ENCODE measurements around the gene CNKSR3. TPM values are rescaled to one million over a fixed set of nuclear protein-coding genes. Genes with fewer than 3 reads are reported as not detected.

The CNKSR3 gene
- total RNA-seq, 2 experiments from 2014 or later = not detected

DNA sequence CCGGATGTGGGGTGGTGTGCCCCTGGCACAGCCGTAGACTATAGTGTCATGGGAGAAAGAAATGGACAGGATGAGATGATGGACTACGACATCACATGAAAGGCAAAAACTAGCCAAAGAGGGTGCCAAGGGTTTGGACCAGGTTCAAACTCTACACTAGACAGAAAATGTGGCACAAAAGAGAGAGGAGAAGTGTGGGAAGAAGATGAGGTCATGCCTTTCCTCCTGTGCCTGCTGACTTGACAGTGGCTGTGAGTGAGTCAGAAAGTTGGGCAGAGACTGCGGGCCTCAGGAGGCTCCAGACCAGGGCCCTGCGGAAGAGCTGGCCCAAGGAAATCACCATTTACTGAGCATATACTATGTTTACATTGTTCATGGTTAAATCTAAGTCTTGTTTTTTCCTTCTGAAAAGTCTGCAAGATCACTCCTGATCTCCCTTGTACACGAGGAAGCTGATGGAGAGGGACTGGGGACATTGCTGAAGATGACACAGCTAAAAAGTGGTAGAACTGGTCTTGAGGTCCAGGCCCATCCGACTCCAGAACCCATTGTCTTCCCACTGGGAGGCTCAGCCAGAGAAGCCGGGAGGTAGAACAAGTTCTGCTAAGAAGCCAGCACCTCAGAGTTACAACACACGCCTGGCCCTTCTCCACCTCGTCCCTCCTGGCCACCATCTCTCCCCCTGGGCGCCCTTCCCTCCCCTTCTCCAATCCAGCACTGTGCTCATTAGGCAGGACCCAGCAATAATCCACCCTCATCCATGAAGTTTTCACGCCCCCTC, 35.6 kb downstream of the CNKSR3 start:
- ATAC-seq (ENCODE audit: low read depth) (no peak), DNase-seq (no peak)
- H3K9me3 Mint-ChIP-seq = no peaks in the 10 kb centered on the region
- no peak overlapping the region for H3K27ac Mint-ChIP-seq
- POLR2A ChIA-PET = no interaction called here
- no peaks in the 10 kb centered on the region for H3K4me1 Mint-ChIP-seq
- H3K4me3 Mint-ChIP-seq = no peak overlapping the region
- no peaks in the 10 kb centered on the region for H3K36me3 Mint-ChIP-seq
- no peaks in the 10 kb centered on the region for H3K27me3 Mint-ChIP-seq

DNA sequence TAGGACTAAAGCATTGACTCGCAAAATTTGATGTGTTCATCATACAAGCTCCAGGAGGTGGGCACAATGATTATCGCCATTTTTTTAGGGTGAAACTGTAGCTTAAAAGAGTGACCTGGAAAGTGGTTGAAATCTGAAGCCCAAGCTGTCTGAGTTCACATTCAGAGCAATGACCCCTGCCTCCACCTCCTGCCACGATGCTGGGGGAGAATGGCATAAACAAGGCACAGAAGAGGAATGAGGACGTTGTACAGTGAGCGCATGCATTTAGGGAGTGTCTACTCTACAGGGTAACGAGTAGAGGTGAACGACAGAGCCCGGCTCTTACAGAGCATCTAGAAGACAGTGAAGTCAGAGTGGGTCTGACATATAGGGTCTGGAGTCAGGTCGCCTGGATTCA, 37.2 kb downstream of the CNKSR3 start:
- no peaks in the 10 kb centered on the region for H3K27me3 Mint-ChIP-seq
- POLR2A ChIA-PET = no interaction called here
- H3K36me3 Mint-ChIP-seq = no peaks in the 10 kb centered on the region
- H3K4me1 Mint-ChIP-seq = no peaks in the 10 kb centered on the region
- no peaks in the 10 kb centered on the region for H3K9me3 Mint-ChIP-seq
- no peak for DNase-seq
- H3K4me3 Mint-ChIP-seq = no peak overlapping the region
- no peak for ATAC-seq (ENCODE audit: low read depth)
- no peak overlapping the region for H3K27ac Mint-ChIP-seq

DNA sequence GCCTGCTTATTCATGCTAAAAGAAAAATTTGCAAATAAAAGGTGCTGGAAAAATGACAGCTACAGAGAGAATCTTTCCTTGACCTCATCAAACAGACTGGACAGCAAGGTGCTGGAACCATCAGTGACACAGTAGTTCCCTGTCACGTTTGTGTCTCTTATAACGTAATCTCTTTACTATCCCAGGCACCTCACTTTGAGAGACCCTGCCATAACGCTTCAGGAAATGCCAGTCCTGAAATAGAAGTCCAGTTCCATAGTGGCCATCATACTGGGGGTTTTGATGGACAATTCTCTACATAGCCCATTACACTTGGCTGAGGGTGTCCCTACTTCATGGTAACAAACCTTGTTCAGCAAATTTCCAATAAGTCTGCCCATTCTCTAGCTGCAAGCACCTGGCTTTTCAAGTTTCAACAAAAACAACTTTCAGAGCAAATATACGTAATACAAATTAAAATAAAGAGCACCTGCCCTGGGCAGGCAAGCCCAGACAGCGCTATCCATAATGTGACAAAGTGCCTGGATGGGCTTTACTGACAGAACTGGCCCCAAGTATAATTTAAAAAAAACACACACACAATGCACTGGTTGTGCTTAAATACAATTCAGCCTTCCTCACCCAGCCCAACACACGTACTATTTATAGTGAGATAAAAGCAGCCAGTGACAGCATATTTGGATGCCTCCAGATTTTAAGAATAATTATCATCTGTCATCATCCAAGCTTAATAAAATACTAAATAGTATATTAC, 38.7 kb downstream of the CNKSR3 start:
- Mint-ChIP-seq H3K9me3 (no peaks in the 10 kb centered on the region), H3K27me3 (no peaks in the 10 kb centered on the region), H3K4me1 (no peaks in the 10 kb centered on the region), H3K27ac (no peak overlapping the region), H3K4me3 (no peak overlapping the region), H3K36me3 (no peaks in the 10 kb centered on the region)
- DNase-seq = no peak
- POLR2A ChIA-PET = no interaction called here
- no peak for ATAC-seq (ENCODE audit: low read depth)

DNA sequence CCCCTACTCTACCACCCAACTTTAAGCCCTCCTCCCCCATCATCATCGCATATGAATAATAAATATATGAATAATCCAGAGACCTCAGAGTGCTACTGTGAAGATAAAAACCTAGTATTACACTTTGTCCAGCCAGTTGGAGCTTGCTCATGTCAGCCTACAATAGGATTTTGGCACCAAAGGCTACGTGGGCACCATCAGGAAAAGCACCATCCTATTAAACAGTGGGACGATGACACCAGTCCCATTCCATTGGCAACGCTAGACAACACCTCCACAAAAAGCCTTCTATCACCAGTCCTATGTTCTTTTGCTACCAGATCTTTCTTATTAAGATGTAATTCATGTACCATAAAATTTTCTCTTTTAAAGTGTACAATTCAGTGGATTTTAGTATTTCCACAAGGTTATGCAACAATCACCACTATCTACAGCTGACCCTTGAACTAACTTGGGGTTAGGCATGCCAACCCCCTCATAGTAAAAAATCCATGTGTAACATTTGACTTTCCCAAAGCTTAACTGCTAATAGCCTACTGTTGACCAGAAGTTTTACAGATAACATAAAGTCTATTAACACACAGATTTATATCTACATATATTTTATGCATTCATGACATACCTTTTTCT, 41.1 kb downstream of the CNKSR3 start:
- no peaks in the 10 kb centered on the region for H3K27me3 Mint-ChIP-seq
- no peak overlapping the region for H3K27ac Mint-ChIP-seq
- ATAC-seq (ENCODE audit: low read depth) (no peak), DNase-seq (no peak)
- POLR2A ChIA-PET = no interaction called here
- H3K9me3 Mint-ChIP-seq = no peaks in the 10 kb centered on the region
- no peaks in the 10 kb centered on the region for H3K36me3 Mint-ChIP-seq
- no peaks in the 10 kb centered on the region for H3K4me1 Mint-ChIP-seq
- H3K4me3 Mint-ChIP-seq = no peak overlapping the region

DNA sequence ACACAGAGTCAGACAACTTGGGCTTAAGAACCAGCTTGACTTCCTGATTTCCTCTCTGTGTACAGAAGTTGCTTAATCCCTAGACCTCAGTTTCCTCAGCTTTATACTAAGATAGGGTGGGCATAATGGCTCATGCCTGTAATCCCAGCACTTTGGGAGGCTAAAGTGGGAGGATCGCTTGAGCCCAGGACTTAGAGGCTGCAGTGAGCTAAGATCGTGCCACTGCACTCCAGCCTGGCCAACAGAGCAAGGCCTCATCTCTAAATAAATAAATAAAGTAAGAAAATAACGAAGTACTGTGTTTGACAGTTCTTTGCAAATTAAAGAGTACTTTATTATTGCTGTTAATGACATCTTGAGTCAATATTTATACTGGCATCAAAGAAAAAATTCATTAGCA, 41.7 kb downstream of the CNKSR3 start:
- Mint-ChIP-seq H3K4me1 (no peaks in the 10 kb centered on the region), H3K9me3 (no peaks in the 10 kb centered on the region), H3K36me3 (no peaks in the 10 kb centered on the region), H3K27ac (no peak overlapping the region), H3K4me3 (no peak overlapping the region), H3K27me3 (no peaks in the 10 kb centered on the region)
- no peak for ATAC-seq (ENCODE audit: low read depth)
- DNase-seq = no peak
- POLR2A ChIA-PET = no interaction called here

DNA sequence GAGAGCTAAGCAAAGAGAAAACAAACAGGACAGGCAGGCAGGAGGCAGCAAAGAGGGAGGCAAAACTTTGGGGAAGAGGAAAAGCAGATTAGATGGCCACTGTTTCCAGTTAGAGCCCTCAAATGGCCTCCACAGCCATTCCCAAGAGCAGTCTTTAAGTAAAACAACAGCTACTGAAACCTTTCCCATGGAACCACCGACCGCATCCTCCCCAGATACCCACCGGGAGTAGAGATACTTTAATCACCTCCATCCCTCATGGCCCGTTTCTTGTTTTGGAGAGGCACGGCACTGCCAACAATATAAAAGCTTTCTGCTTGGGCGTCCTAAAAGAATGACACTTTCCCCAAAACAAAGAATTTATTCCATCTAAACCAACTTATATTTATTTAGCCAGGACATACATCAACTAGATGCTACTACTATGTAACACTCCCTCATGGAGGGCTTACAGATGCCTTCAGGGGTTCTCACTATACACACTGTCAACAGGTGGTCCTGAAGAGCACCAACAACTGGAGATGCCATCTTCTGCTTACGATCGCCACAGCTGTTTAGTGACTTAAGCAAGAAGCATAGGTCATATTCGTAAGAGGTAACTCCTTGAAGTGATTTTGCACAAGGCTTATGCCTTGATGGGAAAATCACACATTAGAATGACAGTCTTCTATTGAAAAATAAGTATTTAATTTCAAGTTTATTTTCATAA, 43.4 kb downstream of the CNKSR3 start:
- Mint-ChIP-seq H3K4me1 (no peaks in the 10 kb centered on the region), H3K4me3 (no peak overlapping the region), H3K27me3 (no peaks in the 10 kb centered on the region), H3K9me3 (no peaks in the 10 kb centered on the region), H3K27ac (no peak overlapping the region), H3K36me3 (no peaks in the 10 kb centered on the region)
- ATAC-seq (ENCODE audit: low read depth) (no peak), DNase-seq (no peak)
- POLR2A ChIA-PET = no interaction called here

DNA sequence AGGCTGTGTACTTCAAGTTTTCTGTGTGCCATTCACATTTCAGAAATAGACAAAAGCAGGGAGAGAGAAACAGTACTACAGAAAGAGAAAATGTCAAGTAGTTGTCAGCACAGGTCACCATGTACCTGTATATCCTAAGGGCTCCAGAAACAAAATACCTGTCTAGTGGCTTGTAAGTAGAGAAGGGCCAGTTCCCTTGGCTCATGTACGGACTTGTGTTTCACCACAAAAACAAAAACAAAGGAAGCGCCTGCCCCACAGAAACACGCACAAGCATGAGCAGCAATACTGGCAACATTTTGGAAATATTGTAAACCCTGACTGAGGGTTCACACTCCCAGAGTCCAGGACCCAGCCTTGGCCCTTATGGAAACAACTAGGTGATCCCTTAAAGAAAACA, 44.3 kb downstream of the CNKSR3 start:
- POLR2A ChIA-PET = no interaction called here
- H3K4me3 Mint-ChIP-seq = no peak overlapping the region
- no peaks in the 10 kb centered on the region for H3K4me1 Mint-ChIP-seq
- H3K27ac Mint-ChIP-seq = no peak overlapping the region
- H3K9me3 Mint-ChIP-seq = no peaks in the 10 kb centered on the region
- no peak for DNase-seq
- H3K36me3 Mint-ChIP-seq = no peaks in the 10 kb centered on the region
- H3K27me3 Mint-ChIP-seq = no peaks in the 10 kb centered on the region
- no peak for ATAC-seq (ENCODE audit: low read depth)

DNA sequence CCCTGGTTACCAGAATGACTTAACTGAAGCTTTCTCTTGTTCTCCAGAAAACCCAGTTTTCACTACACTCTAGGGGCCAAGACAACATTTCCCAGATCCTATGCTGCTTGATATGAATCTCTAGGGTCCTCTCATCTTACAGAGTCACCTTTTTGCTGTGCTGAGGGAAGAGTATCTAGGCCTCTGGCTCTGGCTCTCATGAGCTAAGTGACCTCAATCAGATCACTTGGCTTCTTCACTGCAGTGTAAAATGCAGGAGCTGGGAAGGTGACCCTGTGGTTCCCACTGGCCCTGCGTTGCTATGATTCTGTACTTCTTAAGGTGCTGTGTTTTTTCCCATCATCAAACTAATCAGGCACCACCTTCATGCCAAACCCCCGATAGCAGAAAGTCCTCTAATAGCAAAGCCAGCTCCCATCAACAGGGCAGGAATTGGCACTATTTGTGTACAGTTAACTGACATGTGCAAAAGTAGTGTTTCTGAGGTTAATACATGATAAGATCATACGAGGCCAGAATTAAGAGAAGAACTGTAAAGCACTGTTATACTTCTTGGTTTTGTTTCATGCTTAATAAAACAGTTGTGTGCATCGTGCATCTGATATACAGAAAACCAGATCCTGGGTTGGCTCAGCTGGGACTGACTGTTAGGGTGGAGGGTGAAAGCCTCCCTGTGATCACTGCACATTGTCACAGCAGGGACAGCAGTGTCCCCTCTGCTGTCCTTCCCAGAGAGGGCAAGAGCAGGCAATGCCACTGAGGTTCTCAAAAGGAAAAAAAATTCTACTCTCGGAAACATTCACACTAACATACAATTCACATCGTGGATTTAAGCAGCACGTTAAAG, 46.7 kb downstream of the CNKSR3 start:
- Mint-ChIP-seq H3K4me3 (no peak overlapping the region), H3K9me3 (no peaks in the 10 kb centered on the region), H3K36me3 (no peaks in the 10 kb centered on the region), H3K27ac (no peak overlapping the region), H3K4me1 (no peaks in the 10 kb centered on the region), H3K27me3 (peaks cover 1% of the 10 kb centered on the region)
- DNase-seq (no peak), ATAC-seq (ENCODE audit: low read depth) (no peak)
- POLR2A ChIA-PET = no interaction called here

DNA sequence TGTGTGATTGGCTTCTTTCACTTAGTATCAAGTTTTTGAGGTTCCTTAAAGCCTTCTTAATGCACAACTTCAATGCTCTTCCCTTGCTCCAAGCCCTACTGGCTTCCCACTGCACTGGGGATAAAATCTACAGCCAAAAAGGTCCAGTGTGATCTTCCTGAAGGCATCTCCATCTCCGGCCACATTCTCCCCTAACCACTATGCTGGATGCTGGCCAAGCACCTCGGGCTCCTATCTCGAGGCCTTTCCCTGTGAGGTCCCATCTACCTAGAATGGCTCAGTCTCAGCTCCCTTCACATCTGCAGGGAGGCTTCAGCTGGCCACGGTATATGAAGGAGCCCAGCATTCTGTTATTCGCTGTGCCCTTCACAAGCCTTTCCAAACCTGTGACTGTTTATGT, 48.1 kb downstream of the CNKSR3 start:
- Mint-ChIP-seq H3K27me3 (peaks cover 5% of the 10 kb centered on the region), H3K27ac (no peak overlapping the region), H3K4me3 (no peak overlapping the region), H3K4me1 (no peaks in the 10 kb centered on the region), H3K36me3 (no peaks in the 10 kb centered on the region), H3K9me3 (no peaks in the 10 kb centered on the region)
- ATAC-seq (ENCODE audit: low read depth) = no peak
- POLR2A ChIA-PET = no interaction called here
- DNase-seq = no peak

DNA sequence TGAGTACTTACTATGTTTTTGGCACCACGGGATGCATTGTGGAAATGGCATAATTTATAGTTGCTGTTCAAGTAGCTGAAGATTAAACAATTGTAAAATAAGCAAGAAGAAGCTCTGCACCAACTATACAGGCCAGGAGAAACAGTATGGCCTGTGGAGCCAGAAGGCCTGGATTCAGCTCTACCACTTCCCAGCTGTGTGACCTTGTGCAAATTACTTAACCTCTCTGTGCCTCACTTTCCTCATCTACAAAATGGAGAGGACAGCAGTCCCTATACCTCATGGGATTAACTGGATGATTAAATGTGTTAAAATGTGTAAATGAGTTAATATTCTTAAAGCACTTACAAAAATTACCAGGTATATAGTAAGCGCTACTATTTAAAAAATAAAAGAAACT, 49.1 kb downstream of the CNKSR3 start:
- ATAC-seq (ENCODE audit: low read depth) (no peak), DNase-seq (no peak)
- Mint-ChIP-seq H3K36me3 (no peaks in the 10 kb centered on the region), H3K4me1 (no peaks in the 10 kb centered on the region), H3K4me3 (no peak overlapping the region), H3K9me3 (no peaks in the 10 kb centered on the region), H3K27me3 (peaks cover 5% of the 10 kb centered on the region), H3K27ac (no peak overlapping the region)
- POLR2A ChIA-PET = no interaction called here

DNA sequence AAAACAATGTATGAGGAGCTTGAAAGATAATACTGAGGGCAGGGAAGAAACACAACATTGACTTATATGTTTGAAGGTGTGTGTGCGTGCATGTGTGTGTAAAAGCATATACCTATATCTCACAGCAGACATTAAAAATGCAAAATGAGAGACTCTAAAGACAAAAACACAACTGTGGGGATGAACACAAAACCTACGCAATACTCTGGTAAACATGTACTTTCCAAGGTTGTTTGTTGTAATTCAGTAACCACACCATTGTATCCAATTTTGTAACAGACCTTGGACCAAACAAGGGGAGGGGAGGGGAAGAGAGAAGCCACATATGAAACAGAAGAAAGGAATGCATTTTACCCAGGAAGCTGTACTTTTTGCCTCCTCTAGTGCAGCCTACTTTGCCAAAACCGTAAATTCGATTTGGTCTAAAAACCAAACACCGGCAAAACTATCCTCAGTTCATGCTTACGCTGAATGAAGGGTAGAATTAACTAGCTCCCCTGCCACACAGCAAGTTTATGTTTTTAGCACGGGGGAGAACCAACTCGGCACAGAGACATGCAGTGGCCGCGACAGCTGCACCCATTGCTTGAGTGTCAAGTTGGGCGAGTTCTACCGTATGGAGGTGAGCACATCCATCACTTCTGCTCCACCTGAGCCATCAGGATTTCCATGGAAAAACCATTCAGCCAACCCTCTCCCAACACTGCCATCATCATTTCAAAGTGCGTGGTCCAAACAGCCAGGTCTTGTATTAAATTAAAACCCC, 50.0 kb downstream of the CNKSR3 start:
- no peak for DNase-seq
- ATAC-seq (ENCODE audit: low read depth) = no peak
- Mint-ChIP-seq H3K4me3 (no peak overlapping the region), H3K27ac (no peak overlapping the region), H3K9me3 (no peaks in the 10 kb centered on the region), H3K36me3 (no peaks in the 10 kb centered on the region), H3K27me3 (peaks cover 5% of the 10 kb centered on the region), H3K4me1 (no peaks in the 10 kb centered on the region)
- POLR2A ChIA-PET = no interaction called here

DNA sequence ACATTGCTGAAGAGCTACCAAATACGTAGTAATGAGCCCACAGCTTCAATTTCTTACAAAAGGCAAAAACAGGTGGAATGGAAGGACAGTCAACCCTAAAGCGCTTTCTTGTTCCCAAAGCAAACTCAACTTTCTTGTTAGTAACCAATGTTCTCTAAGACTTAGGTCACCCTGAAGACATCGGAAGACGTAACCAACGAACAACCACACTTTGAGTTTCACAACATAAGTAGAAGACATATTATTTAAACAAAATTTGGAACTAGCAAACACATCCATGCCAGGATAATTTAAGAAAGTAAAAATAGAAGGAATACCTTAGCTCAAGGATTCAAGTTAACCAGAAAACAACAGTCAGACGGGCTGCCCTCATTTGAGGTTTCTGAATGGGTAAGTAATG, 51.0 kb downstream of the CNKSR3 start:
- Mint-ChIP-seq H3K4me1 (no peaks in the 10 kb centered on the region), H3K9me3 (no peaks in the 10 kb centered on the region), H3K27ac (no peak overlapping the region)

More for the DNA sequence above, 51.0 kb downstream of the CNKSR3 start:
- peaks cover 5% of the 10 kb centered on the region for H3K27me3 Mint-ChIP-seq
- H3K36me3 Mint-ChIP-seq = no peaks in the 10 kb centered on the region
- no peak for ATAC-seq (ENCODE audit: low read depth)
- POLR2A ChIA-PET = no interaction called here
- H3K4me3 Mint-ChIP-seq = no peak overlapping the region
- no peak for DNase-seq

Measured in activated naive CD8-positive, alpha-beta T cell treated with anti-CD3 and anti-CD28 coated beads, Interleukin-2, amount 10 ng/mL, durations not matched to agents 7 days and 5 days (primary cell).